GM18499 (cell line): ENCODE results near the gene SURF1.
"Not testable (repeated sequence)": the region's sequence is repeated elsewhere in the genome, so short reads cannot be mapped to it uniquely, and the experiment has no call there.

ENCODE experiments used
- ATAC-seq: cut with Tn5 transposase; IDR thresholded peaks from one replicate; pipeline ENCODE4 v1.9.1; 2021; ENCODE audit warnings: moderate number of reproducible peaks; ENCODE audit not compliant: insufficient read depth, unreplicated experiment

Gene SURF1, protein sequence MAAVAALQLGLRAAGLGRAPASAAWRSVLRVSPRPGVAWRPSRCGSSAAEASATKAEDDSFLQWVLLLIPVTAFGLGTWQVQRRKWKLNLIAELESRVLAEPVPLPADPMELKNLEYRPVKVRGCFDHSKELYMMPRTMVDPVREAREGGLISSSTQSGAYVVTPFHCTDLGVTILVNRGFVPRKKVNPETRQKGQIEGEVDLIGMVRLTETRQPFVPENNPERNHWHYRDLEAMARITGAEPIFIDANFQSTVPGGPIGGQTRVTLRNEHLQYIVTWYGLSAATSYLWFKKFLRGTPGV

DNA sequence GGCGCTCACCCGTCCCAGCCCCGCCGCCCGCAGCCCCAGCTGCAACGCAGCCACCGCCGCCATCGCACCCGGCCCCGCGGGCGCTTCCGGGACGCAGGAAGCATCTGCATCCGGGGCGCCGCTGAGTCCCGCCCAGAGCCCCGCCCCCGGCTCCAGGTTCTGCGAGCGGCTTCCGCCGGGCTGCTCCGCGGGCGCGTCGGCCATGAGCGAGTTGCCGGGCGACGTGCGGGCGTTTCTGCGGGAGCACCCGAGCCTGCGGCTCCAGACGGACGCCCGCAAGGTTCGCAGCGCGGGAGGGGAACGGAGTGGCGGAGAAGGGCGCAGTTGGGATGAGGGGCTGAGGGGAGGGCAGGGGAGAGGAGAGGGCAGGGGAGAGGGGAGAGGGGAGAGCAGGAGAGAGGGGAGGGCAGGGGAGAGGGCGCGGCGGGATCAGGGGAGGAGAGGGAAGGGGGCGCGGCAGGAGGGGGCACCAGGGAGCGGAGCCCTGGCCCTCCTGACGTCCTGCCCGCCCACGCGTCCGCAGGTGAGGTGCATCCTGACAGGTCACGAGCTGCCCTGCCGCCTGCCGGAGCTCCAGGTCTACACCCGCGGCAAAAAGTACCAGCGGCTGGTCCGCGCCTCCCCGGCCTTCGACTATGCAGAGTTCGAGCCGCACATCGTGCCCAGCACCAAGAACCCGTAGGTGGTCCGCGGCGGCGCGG, at the start of gene SURF1, which contains the start of gene SURF2:
Gene SURF1 (minus strand): TSS at position 97 of the 701 bp plus-strand sequence. CDS start 34 bp downstream, at position 63.
Gene SURF2 (plus strand): TSS at position 160 of the 701 bp plus-strand sequence. CDS start 43 bp downstream, at position 203.
- ATAC-seq, result no peak

DNA sequence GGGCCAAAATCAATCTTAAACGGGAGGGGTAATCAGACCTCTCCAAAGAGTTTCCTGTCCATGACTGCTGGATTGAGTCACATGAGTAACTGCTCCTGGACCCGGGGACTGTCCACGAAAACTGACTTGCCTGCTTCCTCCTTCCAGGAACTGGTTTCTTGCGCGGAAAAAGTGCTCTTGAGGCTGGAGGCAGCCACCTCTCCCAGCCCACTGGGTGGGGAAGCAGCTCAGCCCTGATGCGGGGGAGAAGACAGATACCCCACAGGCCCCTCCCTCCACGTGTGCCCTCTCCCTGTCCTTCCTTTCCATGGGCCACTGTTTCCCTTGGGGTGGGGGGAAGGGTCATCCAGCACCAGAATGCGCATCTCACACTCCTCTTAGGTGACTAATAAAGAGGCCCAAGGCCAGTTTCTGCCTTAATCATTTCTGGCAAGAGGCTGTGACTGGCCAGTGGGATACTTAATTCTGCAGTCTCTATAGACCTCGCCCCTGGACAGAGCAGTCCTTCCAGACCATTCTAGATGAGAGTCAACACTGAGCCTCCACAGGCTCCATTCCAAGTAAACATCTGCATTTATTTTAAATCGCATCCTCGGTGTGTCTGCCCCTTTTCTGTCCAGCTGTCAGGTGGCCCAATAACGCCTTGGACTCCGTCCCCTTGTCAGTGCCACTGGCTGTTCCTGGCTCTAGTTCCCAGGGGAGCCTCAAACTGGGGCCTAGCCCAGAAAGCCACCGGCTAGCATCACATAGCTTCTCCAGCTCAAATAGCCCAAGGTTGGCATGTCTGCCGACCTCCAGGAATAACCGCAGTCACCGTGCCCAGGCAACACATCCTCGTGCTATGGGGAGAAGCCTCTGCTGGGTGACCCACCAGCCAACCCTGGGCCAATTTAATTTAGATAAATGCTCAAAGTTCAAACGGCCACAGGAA, 49.5 kb upstream of the SURF1 start:
- ATAC-seq, result no peak

DNA sequence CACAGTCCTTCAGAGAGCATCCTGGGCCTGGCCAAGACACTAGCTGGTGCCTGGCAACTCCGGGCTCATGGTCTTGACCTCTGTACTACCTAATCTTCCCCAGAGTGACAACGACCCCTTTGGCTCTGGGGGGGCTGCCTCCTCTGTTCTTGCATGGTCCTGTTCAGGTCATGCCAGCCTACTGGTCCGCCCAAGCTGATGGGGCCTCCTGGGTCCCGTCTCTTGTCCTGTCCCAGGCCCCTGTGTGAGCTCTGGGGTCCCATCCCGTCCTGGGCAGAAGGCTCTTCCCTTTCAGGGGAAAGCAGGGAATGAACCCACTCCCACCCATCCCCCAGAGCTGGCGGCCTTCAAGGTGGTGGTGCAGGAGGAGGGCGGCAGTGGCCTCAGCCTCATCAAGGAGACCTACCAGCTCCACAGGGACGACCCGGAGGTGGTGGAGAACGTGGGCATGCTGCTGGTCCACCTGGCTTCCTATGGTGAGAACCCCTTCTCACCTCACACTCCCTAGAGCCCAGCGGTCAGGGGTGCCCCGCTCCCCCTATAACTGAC, 48.2 kb upstream of the SURF1 start:
- no peak for ATAC-seq

DNA sequence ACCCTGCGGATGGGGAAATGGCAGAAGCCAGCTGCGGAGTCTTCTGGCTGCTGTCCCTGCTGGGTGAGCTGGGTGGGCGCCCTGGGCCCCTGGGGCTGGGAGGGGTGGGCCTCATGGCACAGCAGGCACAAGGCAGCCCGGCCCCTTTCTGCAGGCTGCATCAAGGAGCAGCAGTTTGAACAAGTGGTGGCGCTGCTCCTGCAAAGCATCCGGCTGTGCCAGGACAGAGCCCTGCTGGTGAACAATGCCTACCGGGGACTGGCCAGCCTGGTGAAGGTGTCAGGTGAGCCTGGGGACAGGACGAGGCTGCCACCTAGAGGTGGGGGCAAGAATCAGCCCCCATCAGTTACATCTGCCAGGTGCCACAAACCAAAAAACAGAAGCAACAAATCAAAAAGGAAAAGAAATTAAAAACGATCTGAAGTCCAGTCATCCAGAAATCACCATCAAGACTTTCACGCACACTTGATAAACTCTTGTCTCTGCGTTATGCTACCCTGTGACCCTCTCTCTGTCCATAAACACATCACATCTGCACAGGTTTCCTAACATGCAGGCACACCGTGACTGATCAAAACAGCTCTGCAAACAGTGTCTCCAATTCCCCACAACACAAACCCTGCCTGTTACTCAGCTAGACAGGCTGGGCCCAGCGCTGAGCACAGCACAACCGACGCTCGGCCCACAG, 47.6 kb upstream of the SURF1 start:
- no peak for ATAC-seq

DNA sequence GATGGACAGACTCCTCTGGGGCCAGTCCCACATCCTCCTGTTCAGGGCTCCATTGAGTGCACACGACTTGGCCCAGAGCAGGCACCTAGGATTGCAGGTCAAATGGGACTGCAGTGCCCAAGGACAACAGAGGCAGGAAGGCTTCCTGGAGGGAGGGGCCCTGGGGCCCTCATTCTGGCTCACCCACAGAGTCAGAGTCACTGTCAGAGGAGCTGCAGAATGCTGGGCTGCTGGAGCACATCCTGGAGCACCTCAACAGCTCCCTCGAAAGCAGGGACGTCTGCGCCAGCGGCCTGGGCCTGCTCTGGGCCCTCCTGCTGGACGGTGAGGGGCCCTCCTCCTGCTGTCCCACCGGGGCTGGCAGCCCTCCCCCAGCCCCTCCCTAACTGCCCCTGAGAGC, 46.4 kb upstream of the SURF1 start:
- ATAC-seq, result no peak

DNA sequence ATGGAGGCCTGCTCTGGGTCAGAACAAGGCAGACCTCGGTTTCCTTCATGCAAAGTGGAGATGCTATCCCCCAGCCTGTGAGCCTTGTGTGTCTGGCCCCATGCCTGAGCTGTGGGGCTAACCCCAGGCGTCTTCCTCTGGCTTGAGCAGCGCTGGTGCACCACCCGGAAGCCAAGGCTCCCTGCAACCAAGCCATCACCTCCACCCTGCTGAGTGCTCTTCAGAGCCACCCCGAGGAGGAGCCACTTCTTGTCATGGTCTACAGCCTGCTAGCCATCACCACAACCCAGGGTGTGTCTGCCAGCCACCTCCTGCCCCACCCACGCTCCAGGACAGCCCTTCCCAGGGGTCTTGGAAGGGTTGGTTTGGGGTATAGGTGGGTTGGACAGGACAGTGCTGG, 45.3 kb upstream of the SURF1 start:
- ATAC-seq, result no peak

DNA sequence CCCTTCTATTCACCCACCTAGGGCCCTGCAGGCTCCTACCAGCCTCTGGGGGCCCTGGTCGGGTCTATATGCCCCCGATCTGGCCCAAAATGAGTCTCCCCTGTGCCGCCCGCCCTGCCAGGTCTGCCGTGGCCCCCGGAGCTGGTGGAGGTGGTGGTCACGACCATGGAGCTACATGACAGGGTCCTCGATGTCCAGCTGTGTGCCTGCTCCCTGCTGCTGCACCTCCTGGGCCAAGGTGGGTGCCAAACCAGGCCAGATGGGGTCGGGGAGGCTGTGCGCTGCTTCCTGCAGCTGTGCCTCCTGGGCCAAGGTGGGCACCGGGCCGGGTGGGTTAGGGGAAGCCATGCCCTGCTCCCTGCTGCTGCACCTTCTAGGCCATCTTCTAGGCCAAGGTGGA, 44.0 kb upstream of the SURF1 start:
- ATAC-seq, result no peak

DNA sequence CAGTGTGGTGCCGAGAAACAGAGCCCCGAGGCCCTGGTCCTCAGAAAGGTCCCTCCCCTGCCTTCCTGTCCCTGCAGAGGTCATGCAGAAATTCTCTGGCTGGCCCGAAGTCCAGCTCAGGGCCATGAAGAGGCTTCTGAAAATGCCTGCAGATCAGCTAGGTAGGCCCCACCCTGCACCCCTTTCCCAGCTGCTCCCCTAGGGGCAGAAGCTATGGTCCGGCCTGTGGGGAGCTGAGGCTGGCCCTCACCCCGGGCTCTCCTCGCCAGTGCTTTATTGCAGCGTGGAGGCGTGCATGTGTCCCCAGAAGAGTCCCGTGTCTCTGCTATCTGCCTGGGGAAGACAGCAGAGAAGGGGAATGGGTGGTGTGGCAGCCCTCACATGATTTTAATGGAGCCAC, 41.6 kb upstream of the SURF1 start:
- ATAC-seq, result no peak

DNA sequence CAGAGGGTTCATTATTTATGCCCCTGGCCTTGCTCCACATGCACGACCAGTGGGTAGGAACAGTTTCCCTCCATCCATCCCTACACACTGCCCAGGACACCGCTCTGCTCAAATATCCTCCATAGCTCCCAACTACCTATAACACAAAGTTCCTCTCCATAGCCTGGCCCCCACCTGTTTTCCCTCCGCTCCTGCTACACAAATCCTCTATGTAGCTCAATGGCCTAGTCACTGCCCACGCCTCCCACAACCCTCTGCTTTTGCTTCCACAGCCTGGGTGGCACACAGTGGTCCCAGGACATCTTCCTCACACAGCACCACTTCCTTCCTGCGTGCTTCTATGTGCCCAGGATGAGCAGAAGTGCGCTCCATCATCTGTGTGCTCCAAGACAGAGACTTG, 41.1 kb upstream of the SURF1 start:
- ATAC-seq, result no peak

DNA sequence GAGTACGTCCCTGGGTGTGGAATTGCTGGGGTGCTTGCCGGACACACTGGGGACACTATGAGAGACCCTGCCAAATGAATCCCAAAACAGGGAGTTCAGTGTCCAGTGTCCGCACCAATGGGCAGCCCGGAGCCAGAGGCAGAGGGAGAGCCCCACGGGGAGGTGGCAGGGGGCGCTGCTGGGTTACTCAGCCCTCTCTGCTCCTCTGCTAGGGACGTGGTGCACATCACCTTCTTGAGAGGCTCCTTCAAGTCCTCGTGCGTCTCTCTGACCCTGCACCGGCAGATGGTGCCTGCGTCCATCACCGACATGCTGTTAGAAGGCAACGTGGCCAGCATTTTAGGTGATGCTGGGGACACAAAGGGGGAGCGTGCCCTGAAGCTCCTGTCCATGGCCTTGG, 40.7 kb upstream of the SURF1 start:
- no peak for ATAC-seq

DNA sequence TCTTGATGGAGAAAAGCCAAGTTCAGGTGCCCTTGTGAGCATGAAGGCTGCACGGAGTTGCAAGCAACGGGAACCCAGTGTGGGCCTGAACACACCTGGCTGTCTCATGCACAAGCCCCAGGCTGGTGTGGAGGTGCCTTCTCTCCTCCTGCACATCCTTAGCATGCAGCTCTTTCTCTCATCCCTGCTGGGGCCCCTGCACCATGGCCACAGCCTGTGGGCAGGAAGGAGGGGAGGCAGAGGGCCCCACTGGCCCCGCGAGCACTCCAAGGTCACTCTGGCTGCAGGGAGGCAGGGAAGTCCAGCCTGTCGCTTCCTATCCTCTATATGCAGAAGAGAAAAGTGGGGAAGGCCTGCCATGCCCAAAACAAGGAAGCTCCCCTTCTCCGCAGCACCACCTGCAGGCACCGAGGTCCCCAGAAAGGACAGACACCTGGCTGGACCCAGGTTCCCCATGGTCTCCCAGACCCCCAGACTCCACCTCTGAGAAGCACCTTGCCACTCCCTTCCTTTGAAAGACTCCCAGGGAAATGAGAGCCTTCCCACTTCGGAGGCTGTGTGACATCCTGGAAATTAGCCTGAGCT, 38.5 kb upstream of the SURF1 start:
- no peak for ATAC-seq

DNA sequence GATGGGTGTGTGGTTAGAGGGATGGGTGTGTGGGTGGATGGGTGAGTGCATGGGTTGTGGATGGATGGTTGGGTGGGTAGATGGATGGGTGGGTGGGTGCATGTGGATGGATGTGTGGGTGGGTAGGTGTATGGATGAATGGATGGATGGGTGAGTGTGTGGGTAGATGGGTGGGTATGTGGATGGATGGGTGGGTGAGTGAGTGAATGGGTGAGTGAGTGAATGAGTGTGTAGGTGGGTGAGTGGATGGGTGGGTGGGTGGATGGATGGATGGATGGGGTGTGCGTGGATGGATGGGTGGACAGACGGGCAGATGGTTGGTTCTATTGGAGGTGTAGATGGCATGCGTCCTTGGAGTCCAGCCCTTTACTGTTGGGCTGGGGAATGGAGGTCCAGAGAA, 37.1 kb upstream of the SURF1 start:
- no peak for ATAC-seq

DNA sequence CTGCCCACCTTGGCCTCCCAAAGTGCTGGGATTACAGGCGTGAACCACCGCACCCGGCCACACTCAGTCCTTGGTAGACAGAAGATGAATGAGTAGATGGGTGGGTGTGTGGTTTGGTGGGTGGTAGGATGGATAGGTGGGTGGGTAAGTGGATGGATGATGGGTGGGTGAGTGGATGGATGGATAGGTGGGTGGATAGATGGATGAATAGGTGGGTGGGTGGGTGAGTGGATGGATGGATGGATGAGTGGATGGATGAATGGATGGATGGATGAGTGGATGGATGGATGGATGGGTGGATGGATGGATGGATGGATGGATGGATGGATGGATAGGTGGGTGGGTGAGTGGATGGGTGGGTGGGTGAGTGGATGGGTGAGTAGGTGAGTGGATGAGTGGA, 36.0 kb upstream of the SURF1 start:
- not testable (repeated sequence) for ATAC-seq

DNA sequence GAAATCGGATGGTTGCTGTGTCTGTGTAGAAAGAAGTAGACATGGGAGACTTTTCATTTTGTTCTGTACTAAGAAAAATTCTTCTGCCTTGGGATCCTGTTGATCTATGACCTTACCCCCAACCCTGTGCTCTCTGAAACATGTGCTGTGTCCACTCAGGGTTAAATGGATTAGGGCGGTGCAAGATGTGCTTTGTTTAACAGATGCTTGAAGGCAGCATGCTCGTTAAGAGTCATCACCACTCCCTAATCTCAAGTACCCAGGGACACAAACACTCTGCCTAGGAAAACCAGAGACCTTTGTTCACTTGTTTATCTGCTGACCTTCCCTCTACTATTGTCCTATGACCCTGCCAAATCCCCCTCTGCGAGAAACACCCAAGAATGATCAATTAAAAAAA, 35.2 kb upstream of the SURF1 start:
- ATAC-seq, result not testable (repeated sequence)

DNA sequence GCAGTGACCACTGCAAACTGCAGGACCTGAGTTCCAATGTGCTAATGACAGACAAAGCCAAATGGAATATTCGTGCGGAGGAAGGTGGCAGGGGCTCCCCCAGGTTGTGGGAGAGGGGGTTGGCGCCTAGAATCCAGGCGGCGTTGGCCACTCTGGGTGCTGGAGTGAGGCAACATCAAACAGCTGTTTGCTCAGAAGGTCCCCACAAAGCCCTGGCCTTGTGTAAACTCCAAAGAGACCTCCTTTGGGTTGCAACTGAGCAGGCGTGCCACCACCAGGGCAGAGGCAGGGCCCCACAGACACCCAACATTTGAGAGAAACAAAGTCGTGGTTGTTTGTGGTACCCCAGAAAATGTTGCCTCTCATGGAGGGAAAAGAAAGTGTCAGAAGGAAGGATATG, 34.4 kb upstream of the SURF1 start:
- ATAC-seq, result no peak

DNA sequence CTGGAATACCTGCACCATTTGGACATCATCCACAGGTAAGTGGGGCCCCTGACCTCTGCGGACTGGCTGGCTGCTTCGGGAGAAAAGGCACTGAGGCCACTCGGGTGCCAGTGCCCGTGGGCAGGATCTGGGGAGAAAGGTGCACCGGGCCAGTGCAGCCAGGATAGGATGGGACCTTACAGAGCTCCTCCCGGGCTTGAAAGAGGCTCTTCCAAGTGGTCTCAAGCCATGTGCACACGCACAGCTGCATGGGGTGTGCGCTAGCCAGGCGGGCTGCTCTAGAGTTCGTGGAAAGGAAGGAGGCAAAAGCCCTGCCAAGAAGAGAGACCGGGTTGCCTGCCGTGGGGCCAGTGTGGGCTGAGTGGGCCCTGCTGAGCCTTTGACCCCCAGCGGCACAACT, 33.3 kb upstream of the SURF1 start:
- no peak for ATAC-seq

DNA sequence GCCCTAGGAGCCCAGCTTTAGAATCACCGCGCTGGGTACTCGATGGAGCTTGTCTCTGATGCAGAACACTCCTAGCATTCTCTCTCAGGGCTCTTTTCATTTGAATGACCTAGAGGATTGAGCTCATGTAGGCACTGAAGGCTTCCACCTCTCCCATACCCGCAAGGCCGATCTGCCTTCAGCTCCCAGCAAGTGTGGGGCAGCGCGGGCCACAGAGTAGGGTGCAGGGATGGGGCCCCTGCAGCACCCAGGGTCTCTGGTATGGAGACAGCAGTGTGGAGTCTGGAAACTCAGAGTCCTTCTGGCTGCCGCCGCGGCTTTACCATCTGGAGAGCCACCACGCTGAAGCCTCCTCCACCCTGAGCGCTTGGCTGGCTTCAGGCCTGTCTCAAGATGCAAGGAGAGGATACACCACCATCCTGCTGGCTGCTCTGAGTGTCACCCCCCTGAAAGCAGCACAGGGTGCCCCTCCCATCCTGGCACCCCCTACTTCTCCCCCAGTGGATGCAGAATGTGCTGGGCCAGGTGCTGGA, 32.8 kb upstream of the SURF1 start:
- ATAC-seq, result no peak

DNA sequence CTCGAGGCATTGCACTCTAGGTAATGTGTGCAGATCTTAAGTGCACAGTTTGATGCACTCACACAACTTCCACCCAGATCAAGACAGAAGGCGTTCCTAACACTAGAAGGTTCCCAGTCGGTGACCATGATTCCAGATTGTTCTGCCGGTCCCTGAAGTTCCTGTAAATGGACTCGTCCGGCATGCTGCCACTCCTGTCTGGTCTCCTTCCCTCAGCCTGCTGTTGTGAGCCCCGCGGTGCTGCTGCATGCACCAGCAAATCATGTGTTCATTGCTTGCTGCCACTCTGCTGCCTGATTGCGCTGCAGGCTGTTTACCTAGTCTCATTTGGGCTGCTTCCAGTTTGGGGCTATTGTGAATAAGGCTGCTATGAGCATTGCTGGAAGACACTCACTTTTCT, 31.4 kb upstream of the SURF1 start:
- ATAC-seq, result no peak

DNA sequence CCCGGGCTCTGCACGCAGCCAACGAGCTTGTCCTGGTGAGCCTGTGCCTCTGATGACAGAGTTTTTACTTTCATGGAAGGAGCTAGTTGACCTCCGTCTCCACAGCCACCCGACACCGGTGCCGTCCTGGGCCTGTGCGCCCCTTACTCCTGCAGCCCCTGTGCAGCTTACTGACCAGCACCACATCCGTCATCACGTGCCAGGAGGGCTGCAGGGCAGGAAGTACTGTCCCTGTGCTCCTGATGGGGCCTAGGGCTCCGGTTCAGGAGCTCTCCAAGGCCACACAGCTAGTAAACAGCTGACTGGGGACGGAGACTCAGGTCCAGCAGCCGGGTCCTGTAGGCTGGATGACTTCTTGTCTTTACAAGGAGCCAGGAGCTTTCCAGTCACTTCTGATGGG, 30.1 kb upstream of the SURF1 start:
- ATAC-seq, result no peak
